Measurements from ENCODE around the gene SPEM3.

DNA sequence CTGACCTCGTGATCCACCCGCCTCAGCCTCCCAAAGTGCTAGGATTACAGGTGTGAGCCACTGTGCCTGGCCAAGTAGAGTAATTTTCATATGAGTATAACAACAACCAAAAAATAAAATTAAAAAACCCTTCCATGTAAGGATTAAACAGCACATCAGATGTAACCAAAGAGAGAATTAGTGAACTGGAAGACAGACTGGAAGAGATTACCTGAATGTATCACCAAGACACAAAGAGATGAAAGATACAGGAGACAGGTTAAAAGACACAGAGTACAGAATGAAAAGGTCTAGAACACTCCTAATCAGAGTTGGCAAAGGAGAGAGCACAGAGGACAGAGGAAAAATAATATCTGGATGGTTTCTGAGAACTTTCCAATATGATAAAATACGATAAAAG is 49.5 kb upstream of the SPEM3 start:
- TF ChIP-seq KLF9 (CRISPR knock-in tag; IDR thresholded peaks at IDR 0.05; ENCODE audit: low read depth) (no peak), EZH2 (conservative IDR thresholded peaks at IDR 0.05; ENCODE audit: low read depth, low read length) (no peak), NFIC (IDR thresholded peaks at IDR 0.05; ENCODE audit: low read length) (no peak), MXI1 (IDR thresholded peaks at IDR 0.05; ENCODE audit: borderline replicate concordance, low read depth, low read length) (no peak), ZFP1 (CRISPR knock-in tag; IDR thresholded peaks at IDR 0.05) (no peak), FOXP1 (IDR thresholded peaks at IDR 0.05) (no peak), FOXP1 (CRISPR knock-in tag; IDR thresholded peaks at IDR 0.05) (no peak)
- TF ChIP-seq, protein P1, sequence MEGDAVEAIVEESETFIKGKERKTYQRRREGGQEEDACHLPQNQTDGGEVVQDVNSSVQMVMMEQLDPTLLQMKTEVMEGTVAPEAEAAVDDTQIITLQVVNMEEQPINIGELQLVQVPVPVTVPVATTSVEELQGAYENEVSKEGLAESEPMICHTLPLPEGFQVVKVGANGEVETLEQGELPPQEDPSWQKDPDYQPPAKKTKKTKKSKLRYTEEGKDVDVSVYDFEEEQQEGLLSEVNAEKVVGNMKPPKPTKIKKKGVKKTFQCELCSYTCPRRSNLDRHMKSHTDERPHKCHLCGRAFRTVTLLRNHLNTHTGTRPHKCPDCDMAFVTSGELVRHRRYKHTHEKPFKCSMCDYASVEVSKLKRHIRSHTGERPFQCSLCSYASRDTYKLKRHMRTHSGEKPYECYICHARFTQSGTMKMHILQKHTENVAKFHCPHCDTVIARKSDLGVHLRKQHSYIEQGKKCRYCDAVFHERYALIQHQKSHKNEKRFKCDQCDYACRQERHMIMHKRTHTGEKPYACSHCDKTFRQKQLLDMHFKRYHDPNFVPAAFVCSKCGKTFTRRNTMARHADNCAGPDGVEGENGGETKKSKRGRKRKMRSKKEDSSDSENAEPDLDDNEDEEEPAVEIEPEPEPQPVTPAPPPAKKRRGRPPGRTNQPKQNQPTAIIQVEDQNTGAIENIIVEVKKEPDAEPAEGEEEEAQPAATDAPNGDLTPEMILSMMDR (CRISPR knock-in tag; IDR thresholded peaks at IDR 0.05) = no peak
- TF ChIP-seq, protein P2, sequence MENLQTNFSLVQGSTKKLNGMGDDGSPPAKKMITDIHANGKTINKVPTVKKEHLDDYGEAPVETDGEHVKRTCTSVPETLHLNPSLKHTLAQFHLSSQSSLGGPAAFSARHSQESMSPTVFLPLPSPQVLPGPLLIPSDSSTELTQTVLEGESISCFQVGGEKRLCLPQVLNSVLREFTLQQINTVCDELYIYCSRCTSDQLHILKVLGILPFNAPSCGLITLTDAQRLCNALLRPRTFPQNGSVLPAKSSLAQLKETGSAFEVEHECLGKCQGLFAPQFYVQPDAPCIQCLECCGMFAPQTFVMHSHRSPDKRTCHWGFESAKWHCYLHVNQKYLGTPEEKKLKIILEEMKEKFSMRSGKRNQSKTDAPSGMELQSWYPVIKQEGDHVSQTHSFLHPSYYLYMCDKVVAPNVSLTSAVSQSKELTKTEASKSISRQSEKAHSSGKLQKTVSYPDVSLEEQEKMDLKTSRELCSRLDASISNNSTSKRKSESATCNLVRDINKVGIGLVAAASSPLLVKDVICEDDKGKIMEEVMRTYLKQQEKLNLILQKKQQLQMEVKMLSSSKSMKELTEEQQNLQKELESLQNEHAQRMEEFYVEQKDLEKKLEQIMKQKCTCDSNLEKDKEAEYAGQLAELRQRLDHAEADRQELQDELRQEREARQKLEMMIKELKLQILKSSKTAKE (CRISPR knock-in tag; IDR thresholded peaks at IDR 0.05; ENCODE audit: borderline replicate concordance) = no peak
- TF ChIP-seq, protein P3, sequence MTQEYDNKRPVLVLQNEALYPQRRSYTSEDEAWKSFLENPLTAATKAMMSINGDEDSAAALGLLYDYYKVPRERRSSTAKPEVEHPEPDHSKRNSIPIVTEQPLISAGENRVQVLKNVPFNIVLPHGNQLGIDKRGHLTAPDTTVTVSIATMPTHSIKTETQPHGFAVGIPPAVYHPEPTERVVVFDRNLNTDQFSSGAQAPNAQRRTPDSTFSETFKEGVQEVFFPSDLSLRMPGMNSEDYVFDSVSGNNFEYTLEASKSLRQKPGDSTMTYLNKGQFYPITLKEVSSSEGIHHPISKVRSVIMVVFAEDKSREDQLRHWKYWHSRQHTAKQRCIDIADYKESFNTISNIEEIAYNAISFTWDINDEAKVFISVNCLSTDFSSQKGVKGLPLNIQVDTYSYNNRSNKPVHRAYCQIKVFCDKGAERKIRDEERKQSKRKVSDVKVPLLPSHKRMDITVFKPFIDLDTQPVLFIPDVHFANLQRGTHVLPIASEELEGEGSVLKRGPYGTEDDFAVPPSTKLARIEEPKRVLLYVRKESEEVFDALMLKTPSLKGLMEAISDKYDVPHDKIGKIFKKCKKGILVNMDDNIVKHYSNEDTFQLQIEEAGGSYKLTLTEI (CRISPR knock-in tag; conservative IDR thresholded peaks at IDR 0.05) = no peak

Data from HepG2 (cell line).